BJ (cell line): Measurements from ENCODE around the gene SIX5. TPM values are rescaled to one million over a fixed set of nuclear protein-coding genes. Genes with fewer than 3 reads are reported as not detected.
"Not testable (repeated sequence)": the region's sequence is repeated elsewhere in the genome, so short reads cannot be mapped to it uniquely, and the experiment has no call there.

Source experiments
- CTCF ChIA-PET: fragments of 350-600 bp; formaldehyde crosslinking; extraction: SDS; loops from one replicate; lab custom pipeline; 2021; ENCODE audit warnings: antibody characterized with exemption, inconsistent platforms; lab: Yijun Ruan, JAX
- POLR2A ChIA-PET: fragments of 300-600 bp; sonication (Branson Sonifier 250); formaldehyde crosslinking; extraction: SDS; loops from one replicate; lab custom pipeline; 2021; ENCODE audit warnings: antibody characterized with exemption; lab: Charles Lee
- DNase-seq: peaks from one replicate; pipeline ENCODE4 v3.0.0-alpha.2; 2011; ENCODE audit warnings: low read depth
- H3K27me3 ChIP-seq: 2 replicates; pipeline ENCODE4 v1.6.0; 2011; ENCODE audit warnings: low read length; ENCODE audit not compliant: control insufficient read depth, insufficient read depth
- H3K36me3 ChIP-seq: 2 replicates; pipeline ENCODE4 v1.5.1; 2011; ENCODE audit warnings: low read length; ENCODE audit not compliant: control insufficient read depth, insufficient read depth
- H3K4me3 ChIP-seq: 2 replicates; pipeline ENCODE4 v1.5.1; 2011; ENCODE audit warnings: low read depth, mild to moderate bottlenecking, control low read depth, low read length
- CTCF ChIP-seq: IDR thresholded peaks from 2 replicates; pipeline ENCODE4 v1.5.1; 2011; ENCODE audit warnings: low read depth, mild to moderate bottlenecking, control low read depth, inconsistent platforms, low read length, moderate library complexity; ENCODE audit not compliant: insufficient read depth
- polyA plus RNA-seq: library from polyadenylated mRNA; depleted of rRNA; stranded (reverse); fragments of >200 nt; gene quantifications from 2 replicates; pipeline ENCODE4 v1.2.3, GENCODE V29; 2011

SIX5 gene
- polyA plus RNA-seq, 1 experiment = 12.5 TPM

GRCh38 chr19:45752639-45753038 is 16.4 kb downstream of the SIX5 start:
- no peak for TF ChIP-seq CTCF
- DNase-seq = no peak
- ChIA-PET POLR2A (no interaction called here), CTCF (interaction anchor here (1.4 kb wide), 1 partner anchor 47 kb away, joined by 4 read pairs; no protein-coding TSS in a partner anchor)
- Histone ChIP-seq H3K27me3 (no peaks in the 10 kb centered on the region), H3K4me3 (no peak overlapping the region), H3K36me3 (no peaks in the 10 kb centered on the region)

GRCh38 chr19:45751483-45751882 is 17.6 kb downstream of the SIX5 start:
- CTCF ChIA-PET, H3K36me3 ChIP-seq, POLR2A ChIA-PET, H3K27me3 ChIP-seq, H3K4me3 ChIP-seq, DNase-seq: not testable (repeated sequence)

GRCh38 chr19:45747513-45747912 is 21.5 kb downstream of the SIX5 start:
- POLR2A ChIA-PET = no interaction called here
- CTCF ChIA-PET = no interaction called here
- TF ChIP-seq CTCF = no peak
- no peaks in the 10 kb centered on the region for H3K27me3 ChIP-seq
- no peak overlapping the region for H3K4me3 ChIP-seq
- no peaks in the 10 kb centered on the region for H3K36me3 ChIP-seq
- DNase-seq = no peak

- DNase-seq = no peak
- H3K4me3 ChIP-seq = no peak overlapping the region
- CTCF ChIA-PET = no interaction called here
Measured at GRCh38 chr19:45746866-45747265, 22.2 kb downstream of the SIX5 start.

GRCh38 chr19:45745606-45746005 is 23.4 kb downstream of the SIX5 start:
- DNase-seq = no peak
- ChIA-PET POLR2A (no interaction called here), CTCF (interaction anchor here (0.8 to 2.4 kb wide), 2 partner anchors 10 to 71 kb away, joined by 4 to 9 read pairs; no protein-coding TSS in a partner anchor)
- H3K4me3 ChIP-seq = no peak overlapping the region
- H3K27me3 ChIP-seq = no peaks in the 10 kb centered on the region
- H3K36me3 ChIP-seq = no peaks in the 10 kb centered on the region
- no peak for TF ChIP-seq CTCF

More at GRCh38 chr19:45746866-45747265, 22.2 kb downstream of the SIX5 start:
- no peak for TF ChIP-seq CTCF
- Histone ChIP-seq H3K36me3 (no peaks in the 10 kb centered on the region), H3K27me3 (no peaks in the 10 kb centered on the region)
- POLR2A ChIA-PET = no interaction called here

GRCh38 chr19:45742969-45743368 is 26.1 kb downstream of the SIX5 start:
- POLR2A ChIA-PET = no interaction called here
- DNase-seq = no peak
- TF ChIP-seq CTCF = no peak

More at GRCh38 chr19:45742969-45743368, 26.1 kb downstream of the SIX5 start:
- no peak overlapping the region for H3K4me3 ChIP-seq
- H3K27me3 ChIP-seq = no peaks in the 10 kb centered on the region
- no peaks in the 10 kb centered on the region for H3K36me3 ChIP-seq
- CTCF ChIA-PET = interaction anchor here (0.6 kb wide), 1 partner anchor 56 kb away, joined by 3 read pairs; no protein-coding TSS in a partner anchor
